ENCODE measurements around the gene SPON1. TPM values are rescaled to one million over a fixed set of nuclear protein-coding genes. Genes with fewer than 3 reads are reported as not detected.
"Not testable (repeated sequence)": the region's sequence is repeated elsewhere in the genome, so short reads cannot be mapped to it uniquely, and the experiment has no call there.

Gene SPON1
- total RNA-seq, 2 experiments from 2014 or later = 2.1 to 2.2 TPM

DNA sequence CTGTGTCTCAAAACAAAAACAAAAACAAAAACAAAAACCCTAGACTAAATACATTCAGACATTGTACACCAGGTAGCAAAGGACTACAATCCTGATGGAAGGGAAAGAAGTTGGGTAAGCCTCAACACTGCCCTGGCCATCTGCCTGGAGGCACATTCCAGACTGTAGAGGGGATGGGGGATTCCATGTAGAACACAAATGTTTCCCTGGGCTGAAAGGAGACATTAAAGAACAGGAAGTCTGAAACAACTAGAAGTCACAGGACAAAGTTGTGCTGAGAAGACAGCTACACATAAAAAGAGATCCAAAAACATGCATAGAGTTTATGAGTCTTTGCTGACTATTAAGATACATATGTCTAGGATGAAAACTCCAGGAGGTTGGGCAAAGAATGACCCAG lies 312.6 kb downstream of the SPON1 start:
- H3K4me1 ChIP-seq (ENCODE audit: insufficient read depth, low read length) = peaks cover 18% of the 10 kb centered on the region
- H3K27ac ChIP-seq (ENCODE audit: low read depth in 1 of 2, low read length in 2 of 2) = no peak overlapping the region
- H3K27me3 Mint-ChIP-seq = no peaks in the 10 kb centered on the region
- TF ChIP-seq, protein P1, sequence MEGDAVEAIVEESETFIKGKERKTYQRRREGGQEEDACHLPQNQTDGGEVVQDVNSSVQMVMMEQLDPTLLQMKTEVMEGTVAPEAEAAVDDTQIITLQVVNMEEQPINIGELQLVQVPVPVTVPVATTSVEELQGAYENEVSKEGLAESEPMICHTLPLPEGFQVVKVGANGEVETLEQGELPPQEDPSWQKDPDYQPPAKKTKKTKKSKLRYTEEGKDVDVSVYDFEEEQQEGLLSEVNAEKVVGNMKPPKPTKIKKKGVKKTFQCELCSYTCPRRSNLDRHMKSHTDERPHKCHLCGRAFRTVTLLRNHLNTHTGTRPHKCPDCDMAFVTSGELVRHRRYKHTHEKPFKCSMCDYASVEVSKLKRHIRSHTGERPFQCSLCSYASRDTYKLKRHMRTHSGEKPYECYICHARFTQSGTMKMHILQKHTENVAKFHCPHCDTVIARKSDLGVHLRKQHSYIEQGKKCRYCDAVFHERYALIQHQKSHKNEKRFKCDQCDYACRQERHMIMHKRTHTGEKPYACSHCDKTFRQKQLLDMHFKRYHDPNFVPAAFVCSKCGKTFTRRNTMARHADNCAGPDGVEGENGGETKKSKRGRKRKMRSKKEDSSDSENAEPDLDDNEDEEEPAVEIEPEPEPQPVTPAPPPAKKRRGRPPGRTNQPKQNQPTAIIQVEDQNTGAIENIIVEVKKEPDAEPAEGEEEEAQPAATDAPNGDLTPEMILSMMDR (IDR thresholded peaks at IDR 0.05) = no peak
- peaks cover 26% of the 10 kb centered on the region for H3K4me1 Mint-ChIP-seq (ENCODE audit: low read depth)
- H3K27me3 ChIP-seq (ENCODE audit: control insufficient read depth in 1 of 2, insufficient read depth in 2 of 2, low read length in 2 of 2) = no peaks in the 10 kb centered on the region
- ATAC-seq (ENCODE audit: poor library complexity) = no peak
- H3K36me3 Mint-ChIP-seq (ENCODE audit: low read depth) = peaks cover 13% of the 10 kb centered on the region
- POLR2A ChIA-PET = no interaction called here
- peak overlapping the region; percentile 8 for H3K27ac Mint-ChIP-seq
- H3K9me3 ChIP-seq (ENCODE audit: control insufficient read depth in 1 of 2, insufficient read depth in 1 of 2, low read length in 2 of 2) = no peaks in the 10 kb centered on the region
- no peaks in the 10 kb centered on the region for H3K36me3 ChIP-seq (ENCODE audit: insufficient read depth, low read length)
- CTCF ChIA-PET = no interaction called here
- no peaks in the 10 kb centered on the region for H3K9me3 Mint-ChIP-seq
- no peak overlapping the region for H3K4me3 Mint-ChIP-seq
- H3K4me3 ChIP-seq (ENCODE audit: low read length) = no peak overlapping the region
- no peak for DNase-seq
- intact Hi-C loops (cut with DNase I, micrococcal nuclease) = no loop called here

- H3K9me3 ChIP-seq (ENCODE audit: control insufficient read depth in 1 of 2, insufficient read depth in 1 of 2, low read length in 2 of 2); H3K27me3 ChIP-seq (ENCODE audit: control insufficient read depth in 1 of 2, insufficient read depth in 2 of 2, low read length in 2 of 2); H3K36me3 ChIP-seq (ENCODE audit: insufficient read depth, low read length); H3K27ac ChIP-seq (ENCODE audit: low read depth in 1 of 2, low read length in 2 of 2); H3K4me3 Mint-ChIP-seq; CTCF ChIA-PET; H3K4me1 ChIP-seq (ENCODE audit: insufficient read depth, low read length); ATAC-seq (ENCODE audit: poor library complexity); H3K27ac Mint-ChIP-seq; intact Hi-C loops (cut with DNase I, micrococcal nuclease); DNase-seq; H3K4me1 Mint-ChIP-seq (ENCODE audit: low read depth); H3K27me3 Mint-ChIP-seq; H3K9me3 Mint-ChIP-seq; POLR2A ChIA-PET; H3K4me3 ChIP-seq (ENCODE audit: low read length): not testable (repeated sequence)
- H3K36me3 Mint-ChIP-seq (ENCODE audit: low read depth) = peaks cover 18% of the 10 kb centered on the region
These were observed 316.3 kb downstream of the SPON1 start for GRCh38 chr11:14278869-14279268.

GRCh38 chr11:14288189-14288935 lies 325.8 kb downstream of the SPON1 start:
- CTCF ChIA-PET = no interaction called here

More at GRCh38 chr11:14288189-14288935, 325.8 kb downstream of the SPON1 start:
- peaks cover 32% of the 10 kb centered on the region for H3K36me3 Mint-ChIP-seq (ENCODE audit: low read depth)
- no peaks in the 10 kb centered on the region for H3K27me3 ChIP-seq (ENCODE audit: control insufficient read depth in 1 of 2, insufficient read depth in 2 of 2, low read length in 2 of 2)
- no peaks in the 10 kb centered on the region for H3K4me1 Mint-ChIP-seq (ENCODE audit: low read depth)
- no peak overlapping the region for H3K4me3 Mint-ChIP-seq
- no peak overlapping the region for H3K4me3 ChIP-seq (ENCODE audit: low read length)
- DNase-seq = peak in 1 of 14 experiments; percentile 31
- peaks cover 4% of the 10 kb centered on the region for H3K4me1 ChIP-seq (ENCODE audit: insufficient read depth, low read length)
- no peaks in the 10 kb centered on the region for H3K36me3 ChIP-seq (ENCODE audit: insufficient read depth, low read length)
- H3K27me3 Mint-ChIP-seq = no peaks in the 10 kb centered on the region
- ATAC-seq (ENCODE audit: poor library complexity) = no peak
- POLR2A ChIA-PET = no interaction called here
- intact Hi-C loops (cut with DNase I, micrococcal nuclease) = no loop called here
- H3K27ac Mint-ChIP-seq = no peak overlapping the region
- no peaks in the 10 kb centered on the region for H3K9me3 Mint-ChIP-seq
- TF ChIP-seq, protein P1 (IDR thresholded peaks at IDR 0.05) = no peak
- no peaks in the 10 kb centered on the region for H3K9me3 ChIP-seq (ENCODE audit: control insufficient read depth in 1 of 2, insufficient read depth in 1 of 2, low read length in 2 of 2)
- H3K27ac ChIP-seq (ENCODE audit: low read depth in 1 of 2, low read length in 2 of 2) = peak overlapping the region in 1 of 2 donors; percentile 15
